Ascending aorta (tissue), 2 donors: ENCODE measurements around the gene IBTK. TPM values are rescaled to one million over a fixed set of nuclear protein-coding genes. Genes with fewer than 3 reads are reported as not detected.
"Not testable (repeated sequence)": the region's sequence is repeated elsewhere in the genome, so short reads cannot be mapped to it uniquely, and the experiment has no call there.

Source experiments
- DNase-seq, 2 donors: peaks; one replicate each; pipeline ENCODE4 v3.0.0-alpha.2; 2019; ENCODE audit warnings: low spot score in 2 of 2
- H3K27ac ChIP-seq, 2 donors: fragments of 200-600 bp; sonication (generic); one replicate each; pipeline ENCODE4 v1.5.1; 2016 to 2017; ENCODE audit warnings: mild to moderate bottlenecking in 1 of 2
- H3K27me3 ChIP-seq: fragments of 200-600 bp; sonication (generic); one replicate; pipeline ENCODE4 v1.5.1; 2017
- H3K36me3 ChIP-seq, 2 donors: fragments of 200-600 bp; sonication (generic); one replicate each; pipeline ENCODE4 v1.5.1; 2016
- H3K4me1 ChIP-seq, 2 donors: fragments of 200-600 bp; sonication (generic); one replicate each; pipeline ENCODE4 v1.5.1; 2016 to 2017; ENCODE audit warnings: mild to moderate bottlenecking in 1 of 2
- H3K4me3 ChIP-seq, 2 donors: fragments of 200-600 bp; sonication (generic); one replicate each; pipeline ENCODE4 v1.5.1; 2016 to 2017; ENCODE audit warnings: mild to moderate bottlenecking in 1 of 2
- H3K9me3 ChIP-seq, 2 donors: fragments of 200-600 bp; sonication (generic); one replicate each; pipeline ENCODE4 v1.5.1; 2016
- intact Hi-C: fragments of 100-400 bp; cut with DNase I; formaldehyde crosslinking; loops from one replicate; pipeline ENCODE4 v1.15.1; 2023
- total RNA-seq: library from RNA; depleted of rRNA; stranded (reverse); fragments of >200 nt; gene quantifications from one replicate; pipeline ENCODE4 v1.1.0, GENCODE V29; 2016
- TF ChIP-seq, protein P1 (sequence below), 3 experiments: fragments of 200-600 bp in 2 of 3; fragments of 450-650 bp in 1 of 3; sonication (generic) in 2 of 3; IDR thresholded peaks; one replicate each; pipeline ENCODE4 v1.5.1; 2016 to 2019; ENCODE audit warnings: antibody characterized with exemption in 3 of 3, mild to moderate bottlenecking in 1 of 3, moderate library complexity in 1 of 3

The IBTK gene
- total RNA-seq, 1 donor from 2014 or later: 8.8 TPM

DNA sequence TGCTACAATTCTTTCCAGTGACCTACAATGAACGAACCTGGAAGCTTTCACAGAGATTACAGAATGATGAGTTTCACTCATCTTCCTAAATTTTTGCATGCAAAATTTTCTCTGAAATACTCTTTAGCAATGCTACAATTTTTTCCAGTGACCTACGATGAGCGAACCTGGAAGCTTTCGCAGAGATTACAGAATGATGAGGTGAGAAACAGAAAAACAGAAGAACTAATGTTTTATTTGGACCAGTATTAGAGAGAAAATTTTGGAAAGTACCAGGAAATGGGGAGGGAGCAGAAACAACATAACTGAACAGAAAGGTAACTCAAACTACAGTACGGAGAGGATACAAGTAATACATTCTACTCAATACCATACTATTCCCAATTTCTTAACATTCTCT is 75.0 kb downstream of the IBTK start:
- Histone ChIP-seq H3K4me3 (no peak overlapping the region), H3K36me3 (peaks cover 26 to 41% of the 10 kb centered on the region in 2 donors), H3K9me3 (no peaks in the 10 kb centered on the region), H3K4me1 (no peaks in the 10 kb centered on the region), H3K27me3 (no peaks in the 10 kb centered on the region), H3K27ac (no peak overlapping the region)
- intact Hi-C loops: no loop called here
- no peak for DNase-seq
- TF ChIP-seq, protein P1, sequence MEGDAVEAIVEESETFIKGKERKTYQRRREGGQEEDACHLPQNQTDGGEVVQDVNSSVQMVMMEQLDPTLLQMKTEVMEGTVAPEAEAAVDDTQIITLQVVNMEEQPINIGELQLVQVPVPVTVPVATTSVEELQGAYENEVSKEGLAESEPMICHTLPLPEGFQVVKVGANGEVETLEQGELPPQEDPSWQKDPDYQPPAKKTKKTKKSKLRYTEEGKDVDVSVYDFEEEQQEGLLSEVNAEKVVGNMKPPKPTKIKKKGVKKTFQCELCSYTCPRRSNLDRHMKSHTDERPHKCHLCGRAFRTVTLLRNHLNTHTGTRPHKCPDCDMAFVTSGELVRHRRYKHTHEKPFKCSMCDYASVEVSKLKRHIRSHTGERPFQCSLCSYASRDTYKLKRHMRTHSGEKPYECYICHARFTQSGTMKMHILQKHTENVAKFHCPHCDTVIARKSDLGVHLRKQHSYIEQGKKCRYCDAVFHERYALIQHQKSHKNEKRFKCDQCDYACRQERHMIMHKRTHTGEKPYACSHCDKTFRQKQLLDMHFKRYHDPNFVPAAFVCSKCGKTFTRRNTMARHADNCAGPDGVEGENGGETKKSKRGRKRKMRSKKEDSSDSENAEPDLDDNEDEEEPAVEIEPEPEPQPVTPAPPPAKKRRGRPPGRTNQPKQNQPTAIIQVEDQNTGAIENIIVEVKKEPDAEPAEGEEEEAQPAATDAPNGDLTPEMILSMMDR (IDR thresholded peaks at IDR 0.05): no peak

DNA sequence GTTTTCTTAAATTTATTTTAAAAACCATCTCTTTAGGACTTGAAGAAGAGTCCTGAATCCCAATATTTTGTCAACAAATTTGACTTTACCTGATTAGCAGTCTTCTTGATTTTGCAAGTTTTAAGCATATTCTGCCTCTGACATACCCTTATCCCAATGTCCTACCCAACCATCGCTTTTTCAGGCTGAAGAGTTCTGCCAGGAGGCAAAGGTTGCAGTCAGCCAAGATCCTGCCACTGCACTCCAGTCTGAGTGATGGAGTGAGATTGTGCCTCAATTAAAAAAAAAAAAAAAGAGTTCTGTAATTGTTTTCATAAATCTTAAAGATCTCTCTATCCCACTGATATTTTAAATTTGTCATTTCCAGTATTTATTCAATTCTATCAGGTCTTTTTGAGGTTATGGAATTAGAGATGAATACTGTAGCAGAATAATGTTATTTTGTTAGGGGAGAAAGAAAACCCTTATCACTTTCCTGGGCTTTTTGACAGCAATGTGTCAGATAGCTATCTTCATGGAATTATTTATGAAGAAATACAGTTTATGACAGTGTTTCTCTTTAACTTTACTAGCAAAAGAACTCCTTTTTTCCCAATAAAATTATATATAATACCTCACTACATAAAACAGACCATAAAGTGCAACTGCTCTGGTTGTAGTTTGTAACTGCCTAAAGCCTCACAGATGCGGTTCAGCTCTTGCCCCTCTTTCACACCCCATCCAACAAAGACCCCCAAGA is 78.2 kb downstream of the IBTK start:
- Histone ChIP-seq H3K4me1 (no peaks in the 10 kb centered on the region), H3K4me3 (no peak overlapping the region), H3K27ac (no peak overlapping the region), H3K9me3 (no peaks in the 10 kb centered on the region), H3K27me3 (no peaks in the 10 kb centered on the region), H3K36me3 (peaks cover 30 to 39% of the 10 kb centered on the region in 2 donors)
- TF ChIP-seq, protein P1 (IDR thresholded peaks at IDR 0.05): no peak
- no peak for DNase-seq
- intact Hi-C loops: no loop called here

- no peaks in the 10 kb centered on the region for H3K9me3 ChIP-seq
- intact Hi-C loops: no loop called here
- H3K4me1 ChIP-seq: no peaks in the 10 kb centered on the region
- H3K27me3 ChIP-seq: no peaks in the 10 kb centered on the region
- no peak overlapping the region for H3K4me3 ChIP-seq
- no peak overlapping the region for H3K27ac ChIP-seq
- TF ChIP-seq, protein P1 (IDR thresholded peaks at IDR 0.05): no peak
- no peak for DNase-seq
- peaks cover 14 to 17% of the 10 kb centered on the region in 2 donors for H3K36me3 ChIP-seq
Measured at GRCh38 chr6:82166493-82166892, 81.1 kb downstream of the IBTK start.

DNA sequence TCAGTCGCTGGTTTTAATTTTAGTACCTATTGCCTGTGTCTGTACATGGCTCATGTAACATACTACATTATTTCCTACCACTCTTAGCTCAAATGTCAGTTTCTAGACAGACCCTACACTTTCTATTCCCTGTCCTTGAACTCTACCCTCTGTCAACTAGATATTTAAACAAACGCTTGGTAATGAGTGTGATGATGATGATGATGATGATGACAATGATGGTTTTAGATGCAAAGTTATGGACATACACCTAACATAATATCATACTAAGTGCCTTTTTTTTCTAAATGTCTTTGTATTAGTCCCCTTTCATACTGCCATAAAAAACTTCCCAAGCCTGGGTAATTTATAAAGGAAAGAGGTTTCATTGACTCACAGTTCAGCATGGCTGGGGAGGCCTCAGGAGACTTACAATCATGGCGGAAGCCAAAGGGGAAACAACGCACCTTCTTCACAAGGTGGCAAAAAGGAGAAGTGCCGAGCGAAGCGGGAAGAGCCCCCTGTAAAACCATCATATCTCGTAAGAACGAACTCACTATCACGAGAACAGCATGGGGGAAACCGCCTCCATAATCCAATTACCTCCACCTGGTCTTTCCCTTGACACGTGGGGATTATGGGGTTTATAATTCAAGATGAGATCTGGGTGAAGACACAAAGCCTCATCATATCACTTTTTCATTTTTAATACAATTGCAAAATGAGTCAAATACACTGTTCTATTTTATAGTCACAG is 87.1 kb downstream of the IBTK start:
- TF ChIP-seq, protein P1 (IDR thresholded peaks at IDR 0.05): no peak
- intact Hi-C loops: no loop called here
- H3K27ac ChIP-seq: no peak overlapping the region

GRCh38 chr6:82152786-82153185 is 94.8 kb downstream of the IBTK start:
- intact Hi-C loops, H3K36me3 ChIP-seq: not testable (repeated sequence)

More for the DNA sequence above, 87.1 kb downstream of the IBTK start:
- Histone ChIP-seq H3K4me1 (no peaks in the 10 kb centered on the region), H3K27me3 (no peaks in the 10 kb centered on the region), H3K36me3 (no peaks in the 10 kb centered on the region), H3K4me3 (no peak overlapping the region), H3K9me3 (no peaks in the 10 kb centered on the region)
- DNase-seq: no peak

DNA sequence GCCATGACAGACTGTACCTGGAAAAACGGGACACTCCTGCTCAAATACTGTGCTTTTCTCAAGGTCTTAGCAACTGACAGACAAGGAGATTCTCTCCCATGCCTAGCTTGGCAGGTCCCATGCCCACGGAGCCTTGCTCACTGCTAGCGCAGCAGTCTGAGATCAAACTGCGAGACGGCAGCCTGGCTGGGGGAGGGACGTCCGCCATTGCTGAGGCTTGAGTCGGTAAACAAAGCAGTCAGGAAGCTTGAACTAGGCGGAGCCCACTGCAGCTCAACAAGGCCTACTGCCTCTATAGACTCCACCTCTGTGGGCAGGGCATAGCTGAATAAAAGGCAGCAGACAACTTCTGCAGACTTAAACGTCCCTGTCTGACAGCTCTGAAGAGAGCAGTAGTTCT is 96.4 kb downstream of the IBTK start:
- H3K9me3 ChIP-seq, H3K27me3 ChIP-seq, H3K4me1 ChIP-seq, DNase-seq, H3K4me3 ChIP-seq, H3K27ac ChIP-seq, H3K36me3 ChIP-seq, intact Hi-C loops: not testable (repeated sequence)

More at GRCh38 chr6:82152786-82153185, 94.8 kb downstream of the IBTK start:
- H3K27me3 ChIP-seq, DNase-seq, H3K27ac ChIP-seq, H3K9me3 ChIP-seq, H3K4me3 ChIP-seq, H3K4me1 ChIP-seq: not testable (repeated sequence)
